Mesenchymal stem cell (in vitro differentiated cells and primary cell): ENCODE results near the gene ALOX12B.

Experiments used
- DNase-seq: peaks from one replicate; pipeline ENCODE4 v3.0.0-alpha.2; 2013
- H2AFZ ChIP-seq: one replicate; pipeline ENCODE4 v1.6.1; 2013; ENCODE audit warnings: low read depth, mild to moderate bottlenecking, control low read depth, inconsistent platforms, low read length, moderate library complexity
- H2AK5ac ChIP-seq: 2 replicates; pipeline ENCODE4 v1.6.1; 2013; ENCODE audit warnings: low read length, moderate library complexity, mild to moderate bottlenecking, inconsistent platforms; ENCODE audit not compliant: severe bottlenecking
- H2BK120ac ChIP-seq: one replicate; pipeline ENCODE4 v1.6.1; 2013; ENCODE audit warnings: low read depth, mild to moderate bottlenecking, inconsistent platforms, low read length, moderate library complexity
- H2BK12ac ChIP-seq, 2 experiments: one replicate each; pipeline ENCODE4 v1.6.1; 2013; ENCODE audit warnings: inconsistent platforms in 2 of 2, low read length in 2 of 2, mild to moderate bottlenecking in 2 of 2, moderate library complexity in 2 of 2, control low read depth in 1 of 2
- H2BK15ac ChIP-seq: one replicate; pipeline ENCODE4 v1.6.1; 2013; ENCODE audit warnings: mild to moderate bottlenecking, low read depth, inconsistent platforms; ENCODE audit not compliant: poor library complexity, severe bottlenecking
- H2BK5ac ChIP-seq: 2 replicates; pipeline ENCODE4 v1.6.1; 2013; ENCODE audit warnings: low read depth, mild to moderate bottlenecking, low read length, control low read depth, inconsistent platforms; ENCODE audit not compliant: poor library complexity, severe bottlenecking
- H3K14ac ChIP-seq, 2 experiments: one replicate each; pipeline ENCODE4 v1.6.1; 2013; ENCODE audit warnings: inconsistent platforms in 2 of 2, low read length in 2 of 2, control low read depth in 1 of 2, mild to moderate bottlenecking in 1 of 2, moderate library complexity in 1 of 2
- H3K18ac ChIP-seq, 2 experiments: one replicate each; pipeline ENCODE4 v1.6.1; 2013; ENCODE audit warnings: inconsistent platforms in 2 of 2, low read length in 2 of 2, control low read depth in 1 of 2, low read depth in 1 of 2, mild to moderate bottlenecking in 1 of 2
- H3K23ac ChIP-seq, 2 experiments: one replicate each; pipeline ENCODE4 v1.6.1; 2013; ENCODE audit warnings: inconsistent platforms in 2 of 2, low read length in 2 of 2, mild to moderate bottlenecking in 2 of 2, moderate library complexity in 2 of 2, control low read depth in 1 of 2
- H3K27ac ChIP-seq: 2 replicates; pipeline ENCODE4 v1.5.1; 2013; ENCODE audit warnings: mild to moderate bottlenecking, moderate library complexity, low read length, control low read depth, inconsistent platforms; ENCODE audit not compliant: poor library complexity, severe bottlenecking
- H3K27me3 ChIP-seq, 2 experiments: 2 replicates each; pipeline versions ENCODE4 v1.6.1 to v1.7.0; 2013; ENCODE audit warnings: low read length in 2 of 2, mild to moderate bottlenecking in 2 of 2, moderate library complexity in 2 of 2, control low read depth in 1 of 2, inconsistent platforms in 1 of 2; ENCODE audit not compliant: control insufficient read depth in 1 of 2, insufficient read depth in 1 of 2
- H3K36me3 ChIP-seq, 2 experiments: 2 replicates each; pipeline versions ENCODE4 v1.6.1 to v1.7.0; 2013; ENCODE audit warnings: low read length in 2 of 2, control low read depth in 1 of 2, inconsistent platforms in 1 of 2, low read depth in 1 of 2, mild to moderate bottlenecking in 1 of 2; ENCODE audit not compliant: insufficient read depth in 2 of 2, control insufficient read depth in 1 of 2
- H3K4ac ChIP-seq, 2 experiments: one replicate each; pipeline ENCODE4 v1.6.1; 2013; ENCODE audit warnings: inconsistent platforms in 2 of 2, low read length in 2 of 2, mild to moderate bottlenecking in 2 of 2, moderate library complexity in 2 of 2, control low read depth in 1 of 2, low read depth in 1 of 2
- H3K4me1 ChIP-seq: 2 replicates; pipeline ENCODE4 v1.6.1; 2013; ENCODE audit warnings: low read depth, low read length, control low read depth; ENCODE audit not compliant: control insufficient read depth, insufficient read depth
- H3K4me2 ChIP-seq: 2 replicates; pipeline ENCODE4 v1.6.1; 2013; ENCODE audit warnings: low read length, mild to moderate bottlenecking, inconsistent platforms; ENCODE audit not compliant: poor library complexity, severe bottlenecking
- H3K4me3 ChIP-seq, 2 experiments: 2 replicates each; pipeline versions ENCODE4 v1.5.1 to v1.7.0; 2013; ENCODE audit warnings: low read length in 2 of 2, mild to moderate bottlenecking in 2 of 2, control low read depth in 1 of 2, low read depth in 1 of 2; ENCODE audit not compliant: insufficient read depth in 1 of 2
- H3K79me1 ChIP-seq: replicated peaks from 2 replicates; pipeline ENCODE4 v1.6.1; 2013; ENCODE audit warnings: mild to moderate bottlenecking, control low read depth, low read length, inconsistent platforms; ENCODE audit not compliant: poor library complexity, severe bottlenecking
- H3K9ac ChIP-seq: 2 replicates; pipeline ENCODE4 v1.7.0; 2013; ENCODE audit warnings: mild to moderate bottlenecking, low read length, moderate library complexity
- H3K9me3 ChIP-seq: 2 replicates; pipeline ENCODE4 v1.7.0; 2013; ENCODE audit warnings: mild to moderate bottlenecking, low read length; ENCODE audit not compliant: control insufficient read depth
- H4K8ac ChIP-seq: one replicate; pipeline ENCODE4 v1.6.1; 2013; ENCODE audit warnings: inconsistent platforms, mild to moderate bottlenecking, low read length, moderate library complexity
- H4K91ac ChIP-seq: one replicate; pipeline ENCODE4 v1.6.1; 2013; ENCODE audit warnings: mild to moderate bottlenecking, low read length, inconsistent platforms
- WGBS: methylation state at CpG from one replicate; pipeline ENCODE4 v1.1.7; 2013; ENCODE audit warnings: mixed read lengths; 5-methylcytosine and 5-hydroxymethylcytosine counted together

ALOX12B gene

DNA sequence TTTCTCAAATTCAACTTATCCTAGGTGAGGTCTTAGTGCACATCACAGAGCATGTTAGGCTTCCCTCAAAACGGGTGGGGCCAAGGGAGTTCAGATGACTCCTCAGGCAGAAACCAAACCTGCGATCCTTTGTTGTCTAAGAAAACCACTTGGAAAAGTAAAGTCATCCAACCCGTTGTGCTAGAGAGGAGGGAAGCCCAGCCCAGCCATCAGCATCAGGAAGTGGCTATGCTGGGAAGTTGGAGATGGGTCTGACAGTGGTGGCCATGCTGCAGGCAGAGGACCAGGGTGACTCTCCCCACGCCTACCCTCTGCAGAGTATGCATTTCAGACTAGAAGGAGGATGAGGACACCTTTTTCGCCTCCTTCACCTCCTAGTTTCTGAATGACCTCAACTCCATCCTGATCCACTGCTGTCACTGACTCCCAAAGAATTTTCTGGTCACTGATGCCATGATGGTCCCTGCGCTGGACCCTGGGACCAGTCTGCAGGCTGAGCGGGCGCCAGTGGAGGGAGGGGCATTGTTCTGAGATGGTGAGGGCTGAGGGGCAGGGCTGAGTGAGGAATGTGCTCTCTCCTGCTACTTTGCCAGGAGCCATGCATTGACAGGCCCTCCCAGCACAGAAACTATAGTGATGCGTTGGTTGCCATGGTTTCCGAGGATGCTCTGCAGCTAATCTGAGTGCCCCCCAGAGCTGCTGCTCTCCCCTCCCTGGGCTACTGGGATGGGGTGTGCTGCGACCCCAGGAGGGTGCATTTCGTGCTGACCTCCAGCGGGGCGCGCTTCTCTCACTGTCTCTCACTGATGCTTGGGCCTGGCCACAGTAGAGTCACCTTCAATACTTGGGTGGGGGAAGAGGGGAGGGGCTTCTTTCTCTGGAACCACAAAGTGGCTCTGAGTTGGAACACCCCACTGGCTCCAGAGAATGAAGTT is 20.4 kb downstream of the ALOX12B start:
- Histone ChIP-seq H3K4ac (no peak overlapping the region), H2AFZ (no peak overlapping the region), H2BK12ac (no peak overlapping the region), H3K9ac (no peak overlapping the region), H2AK5ac (no peak overlapping the region), H3K36me3 (no peaks in the 10 kb centered on the region), H3K27me3 (peaks cover 77 to 82% of the 10 kb centered on the region in 2 experiments), H2BK15ac (no peak overlapping the region), H3K4me1 (no peaks in the 10 kb centered on the region), H4K91ac (no peak overlapping the region), H2BK5ac (no peak overlapping the region), H3K27ac (no peak overlapping the region), H3K14ac (no peak overlapping the region), H3K4me2 (no peak overlapping the region), H3K23ac (no peak overlapping the region), H2BK120ac (no peak overlapping the region), H3K79me1 (no peaks in the 10 kb centered on the region), H3K4me3 (no peak overlapping the region), H4K8ac (no peak overlapping the region), H3K9me3 (no peaks in the 10 kb centered on the region), H3K18ac (no peak overlapping the region)
- 53% methylated on average over 15 of the region's 15 CpGs for WGBS
- DNase-seq, result no peak

DNA sequence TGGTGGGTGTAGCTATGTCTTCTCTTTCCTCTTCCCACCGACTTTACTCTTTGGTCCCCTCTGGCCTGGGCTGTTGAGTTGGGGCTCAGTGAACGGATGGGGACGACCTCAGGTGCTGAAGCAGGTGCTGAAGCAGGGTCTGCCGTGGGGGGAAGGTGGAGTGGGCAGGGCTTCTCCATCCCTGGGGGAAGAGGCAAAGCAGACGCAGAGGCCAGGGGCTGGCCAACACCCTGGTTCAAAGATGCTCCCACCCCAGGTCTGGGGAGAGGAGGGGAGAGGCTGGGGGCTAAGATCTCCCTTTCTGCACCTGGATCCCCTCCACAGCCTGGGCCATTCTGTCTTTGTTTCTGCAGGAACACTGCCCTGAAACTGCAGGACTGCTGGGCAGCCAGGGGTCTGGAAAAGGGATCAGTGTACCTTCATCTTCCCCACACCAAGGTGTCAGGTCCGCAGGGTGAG is 22.9 kb downstream of the ALOX12B start:
- Histone ChIP-seq H2BK5ac (no peak overlapping the region), H3K23ac (no peak overlapping the region), H3K9me3 (no peaks in the 10 kb centered on the region), H3K4me1 (no peaks in the 10 kb centered on the region), H3K36me3 (no peaks in the 10 kb centered on the region), H4K8ac (no peak overlapping the region), H2BK120ac (no peak overlapping the region), H2BK12ac (no peak overlapping the region), H3K79me1 (no peaks in the 10 kb centered on the region), H3K4me3 (no peak overlapping the region), H2AFZ (no peak overlapping the region), H2AK5ac (no peak overlapping the region), H3K14ac (no peak overlapping the region), H3K4ac (no peak overlapping the region), H3K4me2 (no peak overlapping the region), H2BK15ac (no peak overlapping the region), H4K91ac (no peak overlapping the region), H3K27me3 (peaks cover 78 to 84% of the 10 kb centered on the region in 2 experiments), H3K27ac (no peak overlapping the region), H3K9ac (no peak overlapping the region), H3K18ac (no peak overlapping the region)
- DNase-seq, result no peak
- WGBS, result 38% methylated on average over 5 of the region's 6 CpGs

DNA sequence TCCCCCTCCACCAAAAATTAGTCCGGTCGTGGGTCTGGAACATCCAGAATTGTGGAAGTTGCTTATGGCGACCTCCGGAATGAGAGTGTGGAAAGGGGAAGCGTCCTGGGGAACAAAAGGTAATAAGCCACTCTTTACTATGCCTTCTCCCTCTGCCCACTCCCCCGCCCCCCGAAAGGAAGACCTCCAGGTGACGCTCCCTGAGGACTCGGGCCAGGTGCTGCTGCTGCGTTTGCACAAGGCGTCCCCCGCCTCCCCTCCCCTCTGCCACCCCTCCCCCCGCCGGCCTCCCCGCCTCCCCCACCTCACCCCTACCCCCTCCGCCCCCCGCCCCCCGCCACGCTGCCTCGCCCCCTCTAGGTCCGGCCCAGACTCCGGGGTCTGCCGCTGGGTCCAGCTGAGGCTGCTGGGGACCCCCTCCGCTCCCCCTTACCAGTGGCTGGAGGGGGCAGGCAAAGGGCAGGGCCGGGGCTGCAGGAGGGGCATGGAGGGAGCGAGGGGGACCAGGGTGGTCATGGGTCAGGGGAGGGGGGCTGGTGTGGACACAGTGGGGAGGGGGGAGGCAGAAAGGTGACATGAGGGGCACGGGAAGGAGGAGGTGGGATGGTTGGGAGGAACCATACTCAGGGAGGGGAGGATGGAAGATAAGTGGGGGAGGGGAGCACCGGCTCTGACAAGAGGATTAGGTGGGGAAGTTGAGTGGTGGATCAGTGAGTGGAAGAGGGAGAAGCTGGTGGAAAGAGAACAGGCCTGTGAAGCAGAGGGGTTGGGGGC is 23.6 kb downstream of the ALOX12B start:
- Histone ChIP-seq H3K18ac (no peak overlapping the region), H3K4ac (no peak overlapping the region), H3K14ac (no peak overlapping the region), H2BK15ac (no peak overlapping the region), H3K27ac (no peak overlapping the region), H2BK120ac (no peak overlapping the region), H3K79me1 (no peaks in the 10 kb centered on the region), H2AK5ac (no peak overlapping the region), H3K9ac (no peak overlapping the region), H3K4me1 (no peaks in the 10 kb centered on the region), H3K4me3 (no peak overlapping the region), H2BK12ac (no peak overlapping the region), H2BK5ac (no peak overlapping the region), H4K91ac (no peak overlapping the region), H2AFZ (no peak overlapping the region), H3K9me3 (no peaks in the 10 kb centered on the region), H4K8ac (no peak overlapping the region), H3K36me3 (no peaks in the 10 kb centered on the region), H3K27me3 (peaks cover 81 to 83% of the 10 kb centered on the region in 2 experiments), H3K4me2 (no peak overlapping the region), H3K23ac (no peak overlapping the region)
- DNase-seq, result no peak
- 7% methylated on average over 9 of the region's 28 CpGs for WGBS
